Measurements from ENCODE around the gene KPNA1.

DNA sequence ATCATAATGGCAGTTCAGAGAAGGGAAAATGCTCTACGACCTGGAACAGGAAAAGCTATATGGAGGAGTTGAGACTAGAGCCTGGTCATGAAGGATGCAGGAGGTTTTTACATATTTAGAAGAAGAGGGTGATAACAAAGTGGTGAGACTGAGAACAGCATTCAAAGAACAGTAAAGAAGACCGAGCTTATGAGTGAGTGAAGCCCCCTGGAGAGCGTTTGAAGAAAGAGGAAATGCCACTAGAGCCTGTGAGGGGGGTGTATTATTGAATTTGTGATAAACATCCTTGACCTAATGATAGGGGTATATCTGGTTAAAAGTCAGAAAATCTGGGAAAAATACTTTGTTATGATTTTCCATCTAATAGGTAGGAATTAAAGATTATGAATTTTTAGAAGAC, 45.2 kb upstream of the KPNA1 start:
- TF ChIP-seq POLR2A (IDR thresholded peaks at IDR 0.05), result no peak
- TF ChIP-seq, protein P1, sequence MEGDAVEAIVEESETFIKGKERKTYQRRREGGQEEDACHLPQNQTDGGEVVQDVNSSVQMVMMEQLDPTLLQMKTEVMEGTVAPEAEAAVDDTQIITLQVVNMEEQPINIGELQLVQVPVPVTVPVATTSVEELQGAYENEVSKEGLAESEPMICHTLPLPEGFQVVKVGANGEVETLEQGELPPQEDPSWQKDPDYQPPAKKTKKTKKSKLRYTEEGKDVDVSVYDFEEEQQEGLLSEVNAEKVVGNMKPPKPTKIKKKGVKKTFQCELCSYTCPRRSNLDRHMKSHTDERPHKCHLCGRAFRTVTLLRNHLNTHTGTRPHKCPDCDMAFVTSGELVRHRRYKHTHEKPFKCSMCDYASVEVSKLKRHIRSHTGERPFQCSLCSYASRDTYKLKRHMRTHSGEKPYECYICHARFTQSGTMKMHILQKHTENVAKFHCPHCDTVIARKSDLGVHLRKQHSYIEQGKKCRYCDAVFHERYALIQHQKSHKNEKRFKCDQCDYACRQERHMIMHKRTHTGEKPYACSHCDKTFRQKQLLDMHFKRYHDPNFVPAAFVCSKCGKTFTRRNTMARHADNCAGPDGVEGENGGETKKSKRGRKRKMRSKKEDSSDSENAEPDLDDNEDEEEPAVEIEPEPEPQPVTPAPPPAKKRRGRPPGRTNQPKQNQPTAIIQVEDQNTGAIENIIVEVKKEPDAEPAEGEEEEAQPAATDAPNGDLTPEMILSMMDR (IDR thresholded peaks at IDR 0.05), result no peak
